H9 (cell line): ENCODE results near the gene CAPN5. TPM values are rescaled to one million over a fixed set of nuclear protein-coding genes. Genes with fewer than 3 reads are reported as not detected.

Experiments used
- DNase-seq: peaks from one replicate; pipeline ENCODE4 v3.0.0-alpha.2; 2017
- H2AFZ ChIP-seq: one replicate; pipeline ENCODE4 v1.6.1; 2013; ENCODE audit warnings: mild to moderate bottlenecking, low read length, control low read depth, moderate library complexity
- H2AK5ac ChIP-seq: 2 replicates; pipeline ENCODE4 v1.6.1; 2013; ENCODE audit warnings: low read length, control low read depth, mixed read lengths; ENCODE audit not compliant: insufficient read length
- H2BK120ac ChIP-seq: one replicate; pipeline ENCODE4 v1.6.1; 2013; ENCODE audit warnings: low read depth, mild to moderate bottlenecking, low read length, control low read depth, inconsistent platforms; ENCODE audit not compliant: poor library complexity, severe bottlenecking
- H2BK12ac ChIP-seq: 2 replicates; pipeline ENCODE4 v1.6.1; 2013; ENCODE audit warnings: low read length, control low read depth, mixed read lengths, low read depth; ENCODE audit not compliant: insufficient read length
- H2BK15ac ChIP-seq: 2 replicates; pipeline ENCODE4 v1.6.1; 2013; ENCODE audit warnings: low read depth, low read length, control low read depth
- H2BK20ac ChIP-seq: one replicate; pipeline ENCODE4 v1.6.1; 2013; ENCODE audit warnings: low read depth, mild to moderate bottlenecking, low read length, control low read depth, inconsistent platforms; ENCODE audit not compliant: poor library complexity, severe bottlenecking
- H2BK5ac ChIP-seq: 2 replicates; pipeline ENCODE4 v1.6.1; 2013; ENCODE audit warnings: low read length, control low read depth, mixed read lengths; ENCODE audit not compliant: insufficient read length
- H3K14ac ChIP-seq: 2 replicates; pipeline ENCODE4 v1.6.1; 2013; ENCODE audit warnings: low read length, control low read depth; ENCODE audit not compliant: insufficient read depth
- H3K18ac ChIP-seq: 2 replicates; pipeline ENCODE4 v1.6.1; 2013; ENCODE audit warnings: low read depth, mild to moderate bottlenecking, mixed read lengths, low read length, control low read depth; ENCODE audit not compliant: insufficient read length
- H3K23ac ChIP-seq: 2 replicates; pipeline ENCODE4 v1.6.1; 2013; ENCODE audit warnings: low read length, control low read depth, mixed read lengths, low read depth; ENCODE audit not compliant: insufficient read length
- H3K23me2 ChIP-seq: 2 replicates; pipeline ENCODE4 v1.6.1; 2013; ENCODE audit warnings: low read depth, mild to moderate bottlenecking, mixed read lengths, low read length, control low read depth; ENCODE audit not compliant: insufficient read length, poor library complexity, severe bottlenecking
- H3K27ac ChIP-seq: 2 replicates; pipeline ENCODE4 v1.5.1; 2013; ENCODE audit warnings: low read length, control low read depth, mixed read lengths, low read depth; ENCODE audit not compliant: insufficient read length
- H3K27me3 ChIP-seq: 2 replicates; pipeline ENCODE4 v1.6.1; 2013; ENCODE audit warnings: low read length, control low read depth, inconsistent platforms; ENCODE audit not compliant: insufficient read depth
- H3K4ac ChIP-seq: 2 replicates; pipeline ENCODE4 v1.6.1; 2013; ENCODE audit warnings: low read depth, mild to moderate bottlenecking, control low read depth, inconsistent platforms, low read length, moderate library complexity
- H3K4me1 ChIP-seq: 2 replicates; pipeline ENCODE4 v1.6.1; 2013; ENCODE audit warnings: low read length, control low read depth, inconsistent platforms; ENCODE audit not compliant: insufficient read depth
- H3K4me2 ChIP-seq: 2 replicates; pipeline ENCODE4 v1.6.1; 2013; ENCODE audit warnings: low read length, control low read depth, mixed read lengths; ENCODE audit not compliant: insufficient read length, insufficient read depth
- H3K56ac ChIP-seq: 2 replicates; pipeline ENCODE4 v1.6.1; 2013; ENCODE audit warnings: low read depth, mild to moderate bottlenecking, mixed read lengths, low read length, control low read depth; ENCODE audit not compliant: insufficient read length
- H3K79me1 ChIP-seq: 2 replicates; pipeline ENCODE4 v1.6.1; 2013; ENCODE audit warnings: low read depth, mild to moderate bottlenecking, moderate library complexity, low read length, control low read depth, inconsistent platforms; ENCODE audit not compliant: insufficient read depth, poor library complexity, severe bottlenecking
- H3K79me2 ChIP-seq: 2 replicates; pipeline ENCODE4 v1.6.1; 2013; ENCODE audit warnings: low read length, control low read depth, inconsistent platforms; ENCODE audit not compliant: insufficient read depth
- H3K9ac ChIP-seq: 2 replicates; pipeline ENCODE4 v1.6.1; 2013; ENCODE audit warnings: low read length, control low read depth, mixed read lengths; ENCODE audit not compliant: insufficient read length; ENCODE audit errors: extremely low read depth
- H3K9me3 ChIP-seq: one replicate; pipeline ENCODE4 v1.6.1; 2013; ENCODE audit warnings: low read depth, low read length, inconsistent platforms; ENCODE audit not compliant: control insufficient read depth
- H3T11ph ChIP-seq: one replicate; pipeline ENCODE4 v1.6.1; 2013; ENCODE audit warnings: mild to moderate bottlenecking, low read length, control low read depth, inconsistent platforms
- H4K20me1 ChIP-seq: one replicate; pipeline ENCODE4 v1.6.1; 2013; ENCODE audit not compliant: control insufficient read depth, insufficient read length, insufficient read depth
- H4K5ac ChIP-seq: 2 replicates; pipeline ENCODE4 v1.6.1; 2013; ENCODE audit warnings: low read depth, mild to moderate bottlenecking, mixed read lengths, low read length, control low read depth; ENCODE audit not compliant: insufficient read length
- H4K8ac ChIP-seq: replicated peaks from 2 replicates; pipeline ENCODE4 v1.6.1; 2013; ENCODE audit warnings: low read length, control low read depth, mixed read lengths, low read depth; ENCODE audit not compliant: insufficient read length
- H4K91ac ChIP-seq: 2 replicates; pipeline ENCODE4 v1.6.1; 2013; ENCODE audit warnings: low read depth, mild to moderate bottlenecking, moderate library complexity, mixed read lengths, low read length, control low read depth; ENCODE audit not compliant: insufficient read length
- H3K27ac Mint-ChIP-seq, 3 experiments: 2 replicates in 2 of 3; 3 replicates in 1 of 3; pipeline ENCODE4 v1.8.0; 2020 to 2021; ENCODE audit warnings: mixed read lengths in 3 of 3, mild to moderate bottlenecking in 1 of 3, moderate library complexity in 1 of 3
- H3K27me3 Mint-ChIP-seq: 2 replicates; pipeline ENCODE4 v1.8.0; 2021; ENCODE audit warnings: low read depth, mild to moderate bottlenecking, moderate library complexity, mixed read lengths
- H3K36me3 Mint-ChIP-seq, 3 experiments: 2 replicates in 2 of 3; 3 replicates in 1 of 3; pipeline ENCODE4 v1.8.0; 2020 to 2021; ENCODE audit warnings: low read depth in 3 of 3, mixed read lengths in 3 of 3; ENCODE audit not compliant: insufficient read depth in 1 of 3
- H3K4me1 Mint-ChIP-seq, 2 experiments: 2 replicates each; pipeline ENCODE4 v1.8.0; 2020; ENCODE audit warnings: mixed read lengths in 2 of 2
- H3K4me3 Mint-ChIP-seq, 2 experiments: 2 replicates in 1 of 2; 3 replicates in 1 of 2; pipeline ENCODE4 v1.8.0; 2020 to 2021; ENCODE audit warnings: mild to moderate bottlenecking in 2 of 2, mixed read lengths in 2 of 2, moderate library complexity in 1 of 2
- H3K9me3 Mint-ChIP-seq, 2 experiments: 2 replicates in 1 of 2; 3 replicates in 1 of 2; pipeline ENCODE4 v1.8.0; 2020; ENCODE audit warnings: mild to moderate bottlenecking in 2 of 2, mixed read lengths in 2 of 2, moderate library complexity in 1 of 2
- CTCF ChIP-seq: fragments of 200-600 bp; sonication (generic); conservative IDR thresholded peaks from 3 replicates; pipeline ENCODE4 v1.8.0; 2021; ENCODE audit warnings: antibody characterized with exemption, mild to moderate bottlenecking
- WGBS: extraction: QIAGEN DNeasy Blood & Tissue Kit; methylation state at CpG from one replicate; pipeline ENCODE4 v1.1.7; 2013; ENCODE audit warnings: missing lambda C conversion rate, low lambda C conversion rate, mixed read lengths; ENCODE audit not compliant: insufficient read length; ENCODE audit errors: extremely low coverage; 5-methylcytosine and 5-hydroxymethylcytosine counted together
- total RNA-seq: library from RNA; stranded (reverse); gene quantifications from 2 replicates; pipeline ENCODE4 v1.2.1, GENCODE V29; 2021

The CAPN5 gene
- total RNA-seq, 1 experiment from 2014 or later: 16.7 TPM

GRCh38 chr11:77170107-77170506 is 103.3 kb downstream of the CAPN5 start:
- Histone ChIP-seq H4K5ac (no peak overlapping the region), H3K4ac (no peak overlapping the region), H2BK20ac (no peak overlapping the region), H3K79me1 (no peaks in the 10 kb centered on the region), H4K91ac (no peak overlapping the region), H4K20me1 (no peaks in the 10 kb centered on the region), H3K14ac (no peak overlapping the region; the same call in 1 of the 2 replicates), H3K4me2 (no peak overlapping the region), H2BK5ac (no peak overlapping the region), H3K27me3 (peaks cover 2% of the 10 kb centered on the region; the same call in 1 of the 2 replicates), H3T11ph (no peak overlapping the region), H2BK15ac (no peak overlapping the region), H3K23me2 (no peaks in the 10 kb centered on the region), H3K9ac (no peak overlapping the region), H2AK5ac (no peak overlapping the region), H3K23ac (no peak overlapping the region), H2BK12ac (no peak overlapping the region), H3K4me1 (peaks cover 10% of the 10 kb centered on the region; the same call in 1 of the 2 replicates), H3K56ac (no peak overlapping the region), H3K18ac (no peak overlapping the region), H2AFZ (no peak overlapping the region), H3K79me2 (no peaks in the 10 kb centered on the region), H3K27ac (no peak overlapping the region), H4K8ac (no peak overlapping the region), H2BK120ac (no peak overlapping the region), H3K9me3 (no peaks in the 10 kb centered on the region)
- peaks cover 0 to 3% (median 0%) of the 10 kb centered on the region in 3 experiments; a peak in 2 of 7 replicates for H3K36me3 Mint-ChIP-seq
- peak; percentile 89 for DNase-seq
- peaks cover 0 to 2% of the 10 kb centered on the region in 2 experiments; a peak in 1 of 5 replicates for H3K9me3 Mint-ChIP-seq
- peak overlapping the region; percentile 31 to 86 (median 60); a peak in 4 of 7 replicates for H3K27ac Mint-ChIP-seq
- no peak for TF ChIP-seq CTCF
- no CpG with 5 or more reads among the region's 5 CpGs for WGBS
- no peak overlapping the region; a peak in 1 of 5 replicates for H3K4me3 Mint-ChIP-seq
- no peaks in the 10 kb centered on the region; the same call in none of the 2 replicates for H3K27me3 Mint-ChIP-seq
- H3K4me1 Mint-ChIP-seq: peaks cover 49 to 57% of the 10 kb centered on the region in 2 experiments
